ENCODE results near the gene NR1I2.

Gene NR1I2

DNA sequence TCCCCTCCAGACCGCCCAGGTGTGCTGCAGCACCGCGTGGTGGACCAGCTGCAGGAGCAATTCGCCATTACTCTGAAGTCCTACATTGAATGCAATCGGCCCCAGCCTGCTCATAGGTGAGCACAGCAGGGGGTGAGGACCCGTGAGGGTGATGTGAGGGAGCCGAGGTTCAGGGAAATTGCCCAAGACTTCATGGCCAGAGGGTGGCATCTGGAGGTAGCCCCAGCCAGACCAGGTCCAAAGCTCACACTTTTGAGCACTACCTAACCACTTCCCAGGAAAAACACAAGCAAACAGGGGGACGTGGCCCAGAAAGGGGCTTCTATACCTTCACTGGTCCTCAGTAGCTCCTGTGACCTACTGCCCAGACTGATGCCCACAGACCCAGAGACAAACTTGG is 33.8 kb downstream of the NR1I2 start:
- Histone ChIP-seq H3K79me2 (ENCODE audit: insufficient read depth, low read length) (no peaks in the 10 kb centered on the region), H3K4me2 (ENCODE audit: low read depth, low read length, poor library complexity, severe bottlenecking) (no peak overlapping the region), H3K9me2 (replicated peaks; ENCODE audit: low read depth, low read length) (no peaks in the 10 kb centered on the region), H2AFZ (ENCODE audit: low read length) (no peak overlapping the region), H3K9ac (ENCODE audit: low read depth, low read length, poor library complexity, severe bottlenecking) (no peak overlapping the region), H3K9me3 (ENCODE audit: insufficient read depth, low read depth, low read length) (no peaks in the 10 kb centered on the region), H4K20me1 (ENCODE audit: insufficient read depth, low read length, poor library complexity, severe bottlenecking) (no peaks in the 10 kb centered on the region), H3K27me3 (ENCODE audit: insufficient read depth, low read length, poor library complexity, severe bottlenecking) (no peaks in the 10 kb centered on the region), H3F3A (ENCODE audit: low read depth) (no peaks in the 10 kb centered on the region), H3K4me3 (ENCODE audit: low read length, poor library complexity, severe bottlenecking) (no peak overlapping the region), H3K4me1 (ENCODE audit: insufficient read depth, low read length, poor library complexity, severe bottlenecking) (no peaks in the 10 kb centered on the region), H3K36me3 (ENCODE audit: insufficient read depth, low read length) (no peaks in the 10 kb centered on the region)
- no peak for TF ChIP-seq EZH2phosphoT487 (IDR thresholded peaks at IDR 0.05; ENCODE audit: borderline replicate concordance)

DNA sequence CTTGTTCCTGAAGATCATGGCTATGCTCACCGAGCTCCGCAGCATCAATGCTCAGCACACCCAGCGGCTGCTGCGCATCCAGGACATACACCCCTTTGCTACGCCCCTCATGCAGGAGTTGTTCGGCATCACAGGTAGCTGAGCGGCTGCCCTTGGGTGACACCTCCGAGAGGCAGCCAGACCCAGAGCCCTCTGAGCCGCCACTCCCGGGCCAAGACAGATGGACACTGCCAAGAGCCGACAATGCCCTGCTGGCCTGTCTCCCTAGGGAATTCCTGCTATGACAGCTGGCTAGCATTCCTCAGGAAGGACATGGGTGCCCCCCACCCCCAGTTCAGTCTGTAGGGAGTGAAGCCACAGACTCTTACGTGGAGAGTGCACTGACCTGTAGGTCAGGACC is 35.2 kb downstream of the NR1I2 start:
- Histone ChIP-seq H3K4me1 (ENCODE audit: insufficient read depth, low read length, poor library complexity, severe bottlenecking) (no peaks in the 10 kb centered on the region), H3K9ac (ENCODE audit: low read depth, low read length, poor library complexity, severe bottlenecking) (no peak overlapping the region), H4K20me1 (ENCODE audit: insufficient read depth, low read length, poor library complexity, severe bottlenecking) (no peaks in the 10 kb centered on the region), H2AFZ (ENCODE audit: low read length) (no peak overlapping the region), H3K36me3 (ENCODE audit: insufficient read depth, low read length) (no peaks in the 10 kb centered on the region), H3K79me2 (ENCODE audit: insufficient read depth, low read length) (no peaks in the 10 kb centered on the region), H3K27me3 (ENCODE audit: insufficient read depth, low read length, poor library complexity, severe bottlenecking) (no peaks in the 10 kb centered on the region), H3F3A (ENCODE audit: low read depth) (no peaks in the 10 kb centered on the region), H3K4me2 (ENCODE audit: low read depth, low read length, poor library complexity, severe bottlenecking) (no peak overlapping the region), H3K9me2 (replicated peaks; ENCODE audit: low read depth, low read length) (no peaks in the 10 kb centered on the region), H3K4me3 (ENCODE audit: low read length, poor library complexity, severe bottlenecking) (no peak overlapping the region), H3K9me3 (ENCODE audit: insufficient read depth, low read depth, low read length) (no peaks in the 10 kb centered on the region)
- TF ChIP-seq EZH2phosphoT487 (IDR thresholded peaks at IDR 0.05; ENCODE audit: borderline replicate concordance) (no peak), CTCF (conservative IDR thresholded peaks at IDR 0.05; ENCODE audit: low read length) (no peak)

DNA sequence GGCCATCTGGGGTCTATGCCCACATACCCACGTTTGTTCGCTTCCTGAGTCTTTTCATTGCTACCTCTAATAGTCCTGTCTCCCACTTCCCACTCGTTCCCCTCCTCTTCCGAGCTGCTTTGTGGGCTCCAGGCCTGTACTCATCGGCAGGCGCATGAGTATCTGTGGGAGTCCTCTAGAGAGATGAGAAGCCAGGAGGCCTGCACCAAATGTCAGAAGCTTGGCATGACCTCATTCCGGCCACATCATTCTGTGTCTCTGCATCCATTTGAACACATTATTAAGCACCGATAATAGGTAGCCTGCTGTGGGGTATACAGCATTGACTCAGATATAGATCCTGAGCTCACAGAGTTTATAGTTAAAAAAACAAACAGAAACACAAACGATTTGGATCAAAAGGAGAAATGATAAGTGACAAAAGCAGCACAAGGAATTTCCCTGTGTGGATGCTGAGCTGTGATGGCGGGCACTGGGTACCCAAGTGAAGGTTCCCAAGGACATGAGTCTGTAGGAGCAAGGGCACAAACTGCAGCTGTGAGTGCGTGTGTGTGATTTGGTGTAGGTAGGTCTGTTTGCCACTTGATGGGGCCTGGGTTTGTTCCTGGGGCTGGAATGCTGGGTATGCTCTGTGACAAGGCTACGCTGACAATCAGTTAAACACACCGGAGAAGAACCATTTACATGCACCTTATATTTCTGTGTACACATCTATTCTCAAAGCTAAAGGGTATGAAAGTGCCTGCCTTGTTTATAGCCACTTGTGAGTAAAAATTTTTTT is 35.9 kb downstream of the NR1I2 start:
- Histone ChIP-seq H3K9me2 (replicated peaks; ENCODE audit: low read depth, low read length) (no peaks in the 10 kb centered on the region), H3K4me3 (ENCODE audit: low read length, poor library complexity, severe bottlenecking) (no peak overlapping the region), H2AFZ (ENCODE audit: low read length) (no peak overlapping the region), H4K20me1 (ENCODE audit: insufficient read depth, low read length, poor library complexity, severe bottlenecking) (no peaks in the 10 kb centered on the region), H3K4me2 (ENCODE audit: low read depth, low read length, poor library complexity, severe bottlenecking) (no peak overlapping the region), H3K9ac (ENCODE audit: low read depth, low read length, poor library complexity, severe bottlenecking) (no peak overlapping the region), H3K79me2 (ENCODE audit: insufficient read depth, low read length) (no peaks in the 10 kb centered on the region), H3K4me1 (ENCODE audit: insufficient read depth, low read length, poor library complexity, severe bottlenecking) (no peaks in the 10 kb centered on the region), H3K36me3 (ENCODE audit: insufficient read depth, low read length) (no peaks in the 10 kb centered on the region), H3F3A (ENCODE audit: low read depth) (no peaks in the 10 kb centered on the region; the same call in 1 of the 2 replicates), H3K9me3 (ENCODE audit: insufficient read depth, low read depth, low read length) (no peaks in the 10 kb centered on the region), H3K27me3 (ENCODE audit: insufficient read depth, low read length, poor library complexity, severe bottlenecking) (no peaks in the 10 kb centered on the region)
- TF ChIP-seq EZH2phosphoT487 (IDR thresholded peaks at IDR 0.05; ENCODE audit: borderline replicate concordance) (no peak), CTCF (conservative IDR thresholded peaks at IDR 0.05; ENCODE audit: low read length) (no peak)

DNA sequence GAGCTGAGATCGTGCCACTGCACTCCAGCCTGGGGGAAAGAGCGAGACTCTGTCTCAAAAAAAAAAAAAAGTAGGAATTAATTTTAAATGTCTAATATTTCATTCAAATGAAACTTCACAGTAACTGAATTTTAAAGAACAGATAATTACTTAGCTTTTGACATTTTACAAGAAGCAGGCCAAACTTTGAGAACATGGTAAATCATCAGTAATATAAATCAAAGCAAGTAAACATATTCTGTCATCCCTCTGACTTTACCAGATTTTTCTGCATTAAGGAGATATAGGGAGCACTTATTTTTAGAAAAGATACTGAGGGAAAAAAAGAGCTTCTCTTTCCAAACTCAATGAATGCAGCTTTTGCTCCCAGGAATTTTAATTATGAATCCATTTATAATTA is 37.0 kb downstream of the NR1I2 start:
- Histone ChIP-seq H3K4me3 (ENCODE audit: low read length, poor library complexity, severe bottlenecking) (no peak overlapping the region), H4K20me1 (ENCODE audit: insufficient read depth, low read length, poor library complexity, severe bottlenecking) (no peaks in the 10 kb centered on the region), H3K4me2 (ENCODE audit: low read depth, low read length, poor library complexity, severe bottlenecking) (no peak overlapping the region), H3K36me3 (ENCODE audit: insufficient read depth, low read length) (no peaks in the 10 kb centered on the region), H3K79me2 (ENCODE audit: insufficient read depth, low read length) (no peaks in the 10 kb centered on the region), H3K9ac (ENCODE audit: low read depth, low read length, poor library complexity, severe bottlenecking) (no peak overlapping the region), H3K9me2 (replicated peaks; ENCODE audit: low read depth, low read length) (no peaks in the 10 kb centered on the region), H3F3A (ENCODE audit: low read depth) (no peaks in the 10 kb centered on the region; the same call in 1 of the 2 replicates), H3K27me3 (ENCODE audit: insufficient read depth, low read length, poor library complexity, severe bottlenecking) (no peaks in the 10 kb centered on the region), H3K4me1 (ENCODE audit: insufficient read depth, low read length, poor library complexity, severe bottlenecking) (no peaks in the 10 kb centered on the region), H3K9me3 (ENCODE audit: insufficient read depth, low read depth, low read length) (no peaks in the 10 kb centered on the region), H2AFZ (ENCODE audit: low read length) (no peak overlapping the region)
- TF ChIP-seq EZH2phosphoT487 (IDR thresholded peaks at IDR 0.05; ENCODE audit: borderline replicate concordance) (no peak), CTCF (conservative IDR thresholded peaks at IDR 0.05; ENCODE audit: low read length) (no peak)
